GM12872 (cell line): ENCODE measurements around the gene SVIL.

ENCODE experiments used
- CTCF ChIP-seq: IDR thresholded peaks from 3 replicates; pipeline ENCODE4 v1.5.1; 2011; ENCODE audit warnings: low read depth, mild to moderate bottlenecking, low read length, moderate library complexity; ENCODE audit not compliant: insufficient read depth

The SVIL gene

DNA sequence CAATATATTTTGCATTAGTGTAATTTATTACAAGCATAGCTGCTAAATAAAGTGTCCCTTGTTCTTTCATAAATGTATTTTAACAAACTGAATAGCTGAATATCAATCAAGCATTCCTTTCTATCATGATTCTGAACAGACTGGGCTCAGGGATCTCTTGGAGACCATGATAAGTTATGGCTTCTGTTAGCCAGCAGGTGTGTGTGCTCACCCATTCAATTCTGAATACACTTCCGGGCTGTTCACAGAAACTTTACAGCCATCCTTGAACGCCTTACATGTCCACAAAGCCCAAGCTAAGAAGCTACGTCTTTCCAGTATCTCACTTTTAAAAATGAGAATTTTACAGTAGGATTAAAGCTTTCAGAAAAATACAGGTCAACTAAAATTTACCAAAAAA, 115.1 kb downstream of the SVIL start:
- TF ChIP-seq CTCF: no peak

DNA sequence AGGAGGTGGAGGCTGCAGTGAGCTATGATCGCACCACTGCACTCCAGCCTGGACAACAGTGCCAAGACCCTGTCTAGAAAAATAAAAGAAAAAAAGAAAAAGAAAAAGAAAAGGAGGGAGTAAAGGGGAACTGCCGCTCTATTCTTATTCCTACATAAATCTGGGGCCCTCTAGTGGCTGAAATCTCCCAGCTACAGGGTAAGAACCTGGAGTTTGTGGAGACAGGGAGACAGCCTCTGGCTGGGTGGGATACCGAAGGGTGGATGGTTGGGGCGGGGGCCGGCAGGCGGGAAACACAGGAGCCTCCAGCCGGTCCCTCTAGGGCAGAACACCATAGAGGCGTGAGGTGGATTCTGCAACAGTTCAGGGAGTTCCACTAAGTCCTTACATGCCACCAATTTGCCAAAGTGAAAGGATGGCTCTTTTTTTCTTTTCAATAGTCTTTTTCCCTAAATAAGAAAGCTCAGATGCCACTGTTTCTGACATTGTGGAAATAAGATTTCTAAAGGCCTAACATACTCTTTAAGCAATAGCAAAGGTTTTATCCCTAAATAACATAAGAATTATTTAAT, 117.3 kb downstream of the SVIL start:
- peak; percentile 74 for TF ChIP-seq CTCF

DNA sequence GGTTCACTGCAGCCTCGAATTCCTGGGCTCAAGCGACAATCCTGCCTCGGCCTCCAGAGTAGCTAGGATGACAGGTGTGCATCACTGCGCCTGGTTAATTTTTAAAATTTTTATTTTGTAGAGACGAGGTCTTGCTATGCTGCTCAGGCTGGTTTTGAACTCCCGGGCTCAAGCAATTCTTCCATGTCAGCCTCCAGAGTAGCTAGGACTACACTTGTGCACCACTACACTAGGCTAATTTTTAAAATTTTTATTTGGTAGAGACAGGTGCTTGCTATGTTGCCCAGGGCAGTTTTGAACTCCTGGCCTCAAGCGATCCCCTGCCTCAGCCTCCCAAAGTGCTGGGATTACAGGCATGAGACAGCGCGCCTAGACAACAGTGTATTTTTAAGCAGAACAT, 120.5 kb downstream of the SVIL start:
- TF ChIP-seq CTCF: no peak

GRCh38 chr10:29512425-29512974, 122.3 kb downstream of the SVIL start:
- TF ChIP-seq CTCF: no peak

DNA sequence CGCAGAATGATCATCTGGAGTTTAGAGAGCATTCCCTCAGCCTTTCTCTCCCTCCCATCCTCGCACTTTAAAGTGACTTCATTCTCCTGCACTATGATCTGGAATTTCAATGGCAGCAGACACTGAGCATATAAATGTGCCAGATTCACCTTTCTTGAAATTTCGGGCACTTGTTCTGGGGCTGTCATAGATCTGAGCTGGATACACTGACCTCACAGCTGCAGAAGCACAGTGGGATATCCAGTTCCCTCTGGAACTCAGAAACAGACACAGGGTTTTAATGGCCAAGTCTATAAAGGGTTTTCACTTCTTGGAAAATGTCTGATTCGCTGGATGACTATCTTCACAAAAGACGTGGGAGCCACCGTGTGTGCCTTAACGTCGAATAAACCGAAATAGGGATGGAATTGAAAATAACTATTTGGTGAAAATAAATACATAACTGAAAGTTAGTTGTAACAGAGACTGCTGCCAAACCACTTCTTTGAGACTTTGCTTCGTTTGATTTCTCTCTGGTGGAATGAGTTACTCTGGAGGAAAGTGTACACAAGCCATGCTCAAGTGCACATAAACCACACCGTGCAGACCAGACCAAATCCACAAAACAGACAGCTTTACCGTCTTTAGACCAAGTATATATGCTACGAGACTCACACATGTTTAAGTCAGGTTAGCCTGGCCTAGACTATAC, 126.1 kb downstream of the SVIL start:
- TF ChIP-seq CTCF: no peak

- no peak for TF ChIP-seq CTCF
Observed at GRCh38 chr10:29502351-29502750, 132.4 kb downstream of the SVIL start.

DNA sequence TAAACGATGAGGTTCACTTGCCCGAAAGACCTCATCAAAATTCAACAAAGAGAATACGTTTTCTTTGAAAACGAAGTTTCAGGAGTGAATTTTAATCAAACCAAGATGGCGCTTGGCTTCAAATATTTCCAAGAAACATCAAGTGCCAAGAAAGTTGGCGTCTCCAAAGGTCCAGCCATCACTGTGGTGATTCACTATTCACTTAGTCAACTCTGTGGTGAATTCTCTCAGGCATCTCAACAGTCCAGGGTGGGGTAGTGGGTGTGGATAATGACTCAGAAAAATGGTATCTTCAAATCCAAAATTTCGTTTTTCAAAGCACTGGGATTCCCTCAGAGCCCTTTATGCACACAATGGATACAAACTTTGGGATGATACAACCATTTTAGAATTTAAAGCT, 133.1 kb downstream of the SVIL start:
- TF ChIP-seq CTCF: no peak
